Right lung (tissue), 5 donors: ENCODE results near the gene POMGNT2. TPM values are rescaled to one million over a fixed set of nuclear protein-coding genes. Genes with fewer than 3 reads are reported as not detected.
"Not testable (repeated sequence)": the region's sequence is repeated elsewhere in the genome, so short reads cannot be mapped to it uniquely, and the experiment has no call there.

ENCODE experiments used
- DNase-seq, 2 donors: peaks; one replicate each; pipeline ENCODE4 v3.0.0-alpha.2; 2013
- polyA plus RNA-seq, 5 donors: library from polyadenylated mRNA; unstranded; fragments of 120-200 nt; gene quantifications; one replicate each; pipeline versions ENCODE4 v1.2.1 to v1.2.3, GENCODE V29; 2013; ENCODE audit warnings: inconsistent platforms in 1 of 5, low replicate concordance in 1 of 5; ENCODE audit not compliant: insufficient read length in 5 of 5, insufficient read depth in 1 of 5

The POMGNT2 gene
- polyA plus RNA-seq, 5 donors: 12.8 to 19.0 (median 16.4) TPM

DNA sequence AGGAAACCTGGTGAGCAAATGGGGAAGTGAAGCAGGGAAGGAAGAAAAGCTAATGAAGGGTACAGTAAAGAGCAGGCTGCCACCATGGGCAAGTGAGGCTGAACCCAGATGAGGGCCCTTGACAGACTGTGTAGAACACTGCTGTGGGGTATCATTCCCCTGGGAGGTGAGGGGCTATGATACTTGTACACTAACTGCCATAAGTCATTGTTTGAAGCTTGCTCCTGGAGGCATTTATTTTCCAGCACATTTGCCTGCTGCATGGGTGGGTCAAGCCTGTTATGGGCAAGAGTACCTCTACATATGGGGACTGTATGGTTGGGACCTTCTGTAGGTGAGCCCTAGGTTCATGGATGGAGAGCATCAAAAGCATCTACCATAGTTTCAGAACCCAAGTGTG, 57.4 kb downstream of the POMGNT2 start:
- DNase-seq: no peak

GRCh38 chr3:43046583-43046982, 59.3 kb downstream of the POMGNT2 start:
- no peak for DNase-seq

- not testable (repeated sequence) for DNase-seq
These were observed 60.8 kb downstream of the POMGNT2 start for GRCh38 chr3:43045079-43045478.

DNA sequence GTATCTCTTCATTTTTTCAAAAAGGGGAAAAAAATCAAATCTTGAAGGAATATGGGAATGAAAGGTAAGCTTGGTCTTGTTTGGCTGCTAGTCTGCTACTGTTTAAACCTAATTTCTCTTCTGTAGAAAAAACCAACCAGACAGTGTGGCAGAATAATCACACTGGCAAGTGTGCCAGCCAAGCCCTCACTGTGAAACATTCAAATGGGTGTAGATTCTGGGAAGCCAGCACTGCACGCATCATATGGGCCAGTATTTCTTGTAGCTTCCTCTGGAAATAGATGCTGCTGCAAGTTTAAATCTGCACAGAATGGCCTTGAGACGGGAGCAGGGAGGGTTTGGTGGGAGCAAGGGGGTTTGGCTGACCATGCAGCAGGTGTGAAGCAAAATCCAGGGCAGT, 62.1 kb downstream of the POMGNT2 start:
- DNase-seq: no peak

DNA sequence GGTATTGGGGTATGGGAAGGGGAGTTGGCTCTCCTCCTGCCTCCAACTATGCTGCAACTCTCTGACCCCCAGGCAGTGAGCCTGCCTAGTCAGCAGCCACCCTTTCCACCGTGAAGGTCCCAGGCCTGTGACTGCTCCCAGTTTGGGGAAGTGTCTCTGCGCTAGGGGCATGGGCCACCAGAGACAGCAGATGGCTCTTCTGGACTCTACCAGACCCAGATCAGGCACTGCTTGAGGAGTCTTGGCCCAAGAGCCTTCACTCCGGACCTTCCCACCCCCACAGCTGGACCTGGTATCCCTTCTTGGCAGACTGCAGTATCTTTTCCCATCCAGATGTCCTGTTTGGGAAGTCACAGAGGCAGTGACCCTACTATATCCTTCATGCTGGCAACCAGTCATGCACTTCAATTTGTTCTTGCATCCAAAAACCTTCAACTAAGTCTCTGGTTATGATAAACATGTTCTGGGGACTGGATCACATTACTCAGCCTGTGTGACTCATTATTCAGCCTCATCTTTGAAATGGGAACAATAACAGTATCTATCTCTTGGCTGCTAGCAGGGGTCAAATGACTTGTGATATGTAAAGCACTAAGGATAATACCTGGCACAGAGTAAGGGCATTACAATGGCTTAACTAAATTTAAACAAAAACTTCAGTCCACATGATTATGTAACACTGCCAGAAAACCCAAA, 62.7 kb downstream of the POMGNT2 start:
- no peak for DNase-seq

GRCh38 chr3:43041517-43041916, 64.4 kb downstream of the POMGNT2 start:
- DNase-seq: no peak

- no peak for DNase-seq
These were observed 67.9 kb downstream of the POMGNT2 start for GRCh38 chr3:43038010-43038409.

- DNase-seq: no peak
These were observed 69.1 kb downstream of the POMGNT2 start for GRCh38 chr3:43036621-43037423.

- no peak for DNase-seq
These were observed 70.0 kb downstream of the POMGNT2 start for GRCh38 chr3:43035801-43036365.

DNA sequence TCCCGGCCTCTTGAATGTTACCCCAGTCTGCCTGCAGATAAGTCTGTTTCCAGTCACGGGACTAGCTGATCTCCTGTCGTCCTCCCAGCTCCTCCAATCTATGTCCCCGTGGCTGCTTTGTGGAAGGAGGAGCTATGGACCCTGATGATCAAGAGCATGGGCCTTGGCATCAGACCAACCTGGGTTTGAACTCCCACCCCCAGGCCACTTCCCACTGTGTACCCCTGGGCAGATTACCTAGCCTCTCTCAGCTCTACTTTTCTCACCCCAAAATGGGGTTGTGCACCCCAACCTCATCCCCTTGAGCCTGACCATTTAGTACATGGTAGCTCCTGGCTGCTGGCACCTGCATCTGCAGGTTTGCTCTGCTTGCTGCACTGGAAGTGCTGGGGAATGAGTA, 71.0 kb downstream of the POMGNT2 start:
- no peak for DNase-seq

DNA sequence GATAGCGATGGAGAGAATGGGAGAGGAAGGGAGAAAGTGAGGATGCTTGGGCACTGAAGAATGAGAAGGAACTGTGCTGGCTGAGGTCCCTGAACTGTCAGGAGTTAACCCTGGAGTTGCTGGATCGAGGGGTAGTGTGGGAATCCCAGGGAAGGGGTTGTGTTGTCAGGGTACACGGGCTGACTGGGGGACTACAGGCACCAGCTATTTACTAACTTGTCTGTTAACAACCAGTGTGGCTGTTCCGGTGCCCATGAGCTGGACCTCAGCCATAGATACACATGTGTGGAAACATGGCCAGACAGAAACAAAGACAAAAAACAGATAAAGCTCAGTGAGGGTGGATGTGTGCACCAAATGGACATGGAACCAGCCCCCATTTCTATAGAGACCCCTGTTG, 71.7 kb downstream of the POMGNT2 start:
- no peak for DNase-seq

DNA sequence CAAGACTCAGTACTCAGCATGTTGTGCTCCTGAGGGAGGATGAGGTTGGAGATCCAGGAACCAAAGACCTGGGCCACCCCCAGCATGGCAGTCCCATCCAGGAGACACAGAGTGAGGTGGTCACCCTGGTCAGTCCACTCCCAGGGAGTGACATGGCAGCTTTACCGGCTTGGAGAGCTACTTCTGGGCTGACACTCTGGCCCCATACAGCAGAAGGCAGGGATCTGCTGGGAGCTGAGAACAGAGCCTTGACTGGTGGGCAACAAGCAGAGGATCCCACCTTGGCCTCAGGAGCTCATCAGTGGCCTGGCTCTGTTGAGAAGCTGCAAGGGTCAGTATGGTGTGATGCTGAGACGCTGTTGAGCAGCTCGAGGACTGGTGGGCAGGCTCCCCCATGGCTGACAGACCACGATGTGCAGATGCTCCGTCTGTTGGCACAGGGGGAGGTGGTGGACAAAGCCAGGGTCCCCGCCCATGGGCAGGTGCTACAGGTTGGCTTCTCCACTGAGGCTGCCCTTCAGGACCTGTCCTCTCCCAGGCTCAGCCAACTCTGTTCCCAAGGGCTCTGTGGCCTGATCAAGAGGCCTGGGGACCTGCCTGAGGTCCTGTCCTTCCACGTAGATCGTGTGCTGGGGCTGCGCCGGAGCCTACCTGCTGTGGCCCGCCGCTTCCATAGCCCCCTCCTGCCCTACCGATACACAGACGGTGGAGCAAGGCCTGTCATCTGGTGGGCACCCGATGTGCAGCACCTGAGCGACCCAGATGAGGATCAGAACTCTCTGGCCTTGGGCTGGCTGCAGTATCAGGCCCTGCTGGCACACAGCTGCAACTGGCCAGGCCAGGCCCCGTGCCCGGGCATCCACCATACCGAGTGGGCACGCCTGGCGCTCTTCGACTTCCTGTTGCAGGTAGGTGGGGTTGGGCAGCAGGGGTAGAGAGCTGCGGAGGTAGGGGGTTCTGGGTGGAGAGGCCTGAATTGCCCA, 72.9 kb downstream of the POMGNT2 start:
- no peak for DNase-seq

DNA sequence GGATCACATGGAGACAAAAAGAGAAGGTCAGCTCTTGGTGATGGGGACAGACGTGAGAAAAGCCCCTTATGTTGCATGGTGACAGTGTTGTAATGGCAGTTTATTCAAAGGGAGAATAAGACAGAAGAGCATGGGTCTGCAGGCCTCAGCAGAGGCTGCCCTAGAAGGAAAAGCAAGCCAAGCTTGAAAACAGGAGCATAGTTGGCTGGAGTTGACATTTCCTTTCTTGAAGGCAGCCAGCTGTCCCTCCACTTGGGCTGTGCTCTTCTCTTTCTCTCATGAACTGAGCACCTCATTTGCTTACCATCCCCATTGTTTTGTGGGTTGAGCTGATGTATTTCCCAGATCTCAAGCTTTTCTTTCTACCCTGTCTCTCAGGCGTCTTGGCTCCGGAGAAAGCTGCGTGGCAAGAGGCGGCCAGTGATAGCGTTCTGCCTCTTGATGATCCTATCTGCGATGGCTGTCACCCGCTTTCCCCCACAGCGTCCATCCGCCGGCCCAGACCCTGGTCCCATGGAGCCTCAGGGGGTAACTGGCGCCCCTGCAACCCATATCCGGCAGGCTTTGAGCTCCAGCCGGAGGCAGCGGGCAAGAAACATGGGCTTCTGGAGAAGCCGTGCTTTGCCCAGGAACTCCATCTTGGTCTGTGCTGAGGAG, 73.9 kb downstream of the POMGNT2 start:
- peak; percentile 30 to 32 for DNase-seq

GRCh38 chr3:43031485-43031884, 74.4 kb downstream of the POMGNT2 start:
- DNase-seq: no peak

GRCh38 chr3:43030162-43030935, 75.5 kb downstream of the POMGNT2 start:
- DNase-seq: no peak

Other genes starting within 250 kb of the POMGNT2 start
- under 1 TPM; 0.17 to 0.30 (median 0.21) TPM for gene CYP8B1, start 230.2 kb downstream of the POMGNT2 start, polyA plus RNA-seq
- 10 to 100 TPM; 41.2 to 56.3 (median 49.2) TPM for gene ZNF662, start 199.9 kb downstream of the POMGNT2 start, polyA plus RNA-seq
- 1 to 10 TPM; 2.9 to 5.2 (median 4.3) TPM for gene GASK1A, start 126.8 kb downstream of the POMGNT2 start, polyA plus RNA-seq
- gene SNRK, start 180.5 kb upstream of the POMGNT2 start, polyA plus RNA-seq: 10 to 100 TPM; 50.4 to 71.5 (median 63.6) TPM